Astrocyte (in vitro differentiated cells and primary cell): ENCODE results near the gene TMEM120B.
"Not testable (repeated sequence)": the region's sequence is repeated elsewhere in the genome, so short reads cannot be mapped to it uniquely, and the experiment has no call there.

Experiments
- CTCF ChIP-seq: IDR thresholded peaks from 2 replicates; pipeline ENCODE4 v1.5.1; 2011; ENCODE audit warnings: low read depth, mild to moderate bottlenecking, inconsistent platforms, low read length, moderate library complexity; ENCODE audit not compliant: insufficient read depth
- EZH2 ChIP-seq: IDR thresholded peaks from 2 replicates; pipeline ENCODE4 v1.6.1; 2012; ENCODE audit warnings: mild to moderate bottlenecking, low read length, inconsistent platforms; ENCODE audit not compliant: insufficient read depth

- TF ChIP-seq EZH2, CTCF: not testable (repeated sequence)
Measured at GRCh38 chr12:121679661-121680197, 32.8 kb upstream of the TMEM120B start.
